SJCRH30 (cell line): ENCODE data around the gene PSMG1. TPM values are rescaled to one million over a fixed set of nuclear protein-coding genes. Genes with fewer than 3 reads are reported as not detected.

Experiments used
- DNase-seq, 2 experiments: peaks; one replicate each; pipeline ENCODE4 v3.0.0-alpha.2; 2015 to 2020
- H3K27ac ChIP-seq: fragments of 250-450 bp; sonication (Bioruptor Pico); 2 replicates; pipeline ENCODE4 v1.5.1; 2020; ENCODE audit warnings: mild to moderate bottlenecking, moderate library complexity
- H3K27me3 ChIP-seq: fragments of 250-450 bp; sonication (Bioruptor Pico); 2 replicates; pipeline ENCODE4 v1.5.1; 2020; ENCODE audit warnings: mild to moderate bottlenecking, moderate library complexity
- H3K36me3 ChIP-seq: fragments of 250-450 bp; sonication (Bioruptor Pico); 2 replicates; pipeline ENCODE4 v1.5.1; 2020; ENCODE audit warnings: mild to moderate bottlenecking, moderate library complexity
- H3K4me1 ChIP-seq: fragments of 250-450 bp; sonication (Bioruptor Pico); 2 replicates; pipeline ENCODE4 v1.5.1; 2020; ENCODE audit warnings: mild to moderate bottlenecking, moderate library complexity
- H3K4me3 ChIP-seq: fragments of 250-450 bp; sonication (Bioruptor Pico); 2 replicates; pipeline ENCODE4 v1.5.1; 2020; ENCODE audit warnings: mild to moderate bottlenecking, moderate library complexity
- H3K9me3 ChIP-seq: fragments of 250-450 bp; sonication (Bioruptor Pico); replicated peaks from 2 replicates; pipeline ENCODE4 v1.5.1; 2020; ENCODE audit warnings: mild to moderate bottlenecking, moderate library complexity
- total RNA-seq: library from RNA; depleted of rRNA; stranded (reverse); fragments of >200 nt; shearing (Covaris generic); gene quantifications from 2 replicates; pipeline ENCODE4 v1.2.3, GENCODE V29; 2014; rRNA removed

Gene PSMG1
- total RNA-seq, 1 experiment from 2014 or later, result 134 TPM

- no peaks in the 10 kb centered on the region for H3K4me1 ChIP-seq
- H3K27ac ChIP-seq, result no peak overlapping the region
- DNase-seq, result no peak
- no peaks in the 10 kb centered on the region; the same call in 1 of the 2 replicates for H3K9me3 ChIP-seq
- no peak overlapping the region for H3K4me3 ChIP-seq
- no peaks in the 10 kb centered on the region for H3K36me3 ChIP-seq
- peaks cover 4% of the 10 kb centered on the region; the same call in 1 of the 2 replicates for H3K27me3 ChIP-seq
Observed at GRCh38 chr21:39132248-39132647, 51.0 kb downstream of the PSMG1 start.

- no peaks in the 10 kb centered on the region; the same call in 1 of the 2 replicates for H3K9me3 ChIP-seq
- no peaks in the 10 kb centered on the region for H3K4me1 ChIP-seq
- H3K4me3 ChIP-seq, result no peak overlapping the region
- H3K27ac ChIP-seq, result no peak overlapping the region
- H3K36me3 ChIP-seq, result no peaks in the 10 kb centered on the region
- peaks cover 4% of the 10 kb centered on the region; the same call in 1 of the 2 replicates for H3K27me3 ChIP-seq
- DNase-seq, result no peak
Observed at GRCh38 chr21:39131791-39132190, 51.5 kb downstream of the PSMG1 start.

GRCh38 chr21:39127506-39127905 lies 55.7 kb downstream of the PSMG1 start:
- DNase-seq, result no peak
- Histone ChIP-seq H3K27ac (no peak overlapping the region), H3K27me3 (peaks cover 4% of the 10 kb centered on the region; the same call in 1 of the 2 replicates), H3K4me1 (no peaks in the 10 kb centered on the region), H3K4me3 (no peak overlapping the region), H3K36me3 (no peaks in the 10 kb centered on the region), H3K9me3 (no peaks in the 10 kb centered on the region)

- no peak overlapping the region for H3K4me3 ChIP-seq
- peaks cover 4% of the 10 kb centered on the region; the same call in 1 of the 2 replicates for H3K27me3 ChIP-seq
- H3K27ac ChIP-seq, result no peak overlapping the region
- no peaks in the 10 kb centered on the region for H3K4me1 ChIP-seq
- H3K36me3 ChIP-seq, result no peaks in the 10 kb centered on the region
- no peaks in the 10 kb centered on the region for H3K9me3 ChIP-seq
- DNase-seq, result no peak
Observed at GRCh38 chr21:39126486-39126806, 56.8 kb downstream of the PSMG1 start.

GRCh38 chr21:39125752-39126485 lies 57.3 kb downstream of the PSMG1 start:
- Histone ChIP-seq H3K9me3 (no peaks in the 10 kb centered on the region), H3K27me3 (peaks cover 3% of the 10 kb centered on the region; the same call in 1 of the 2 replicates), H3K27ac (no peak overlapping the region), H3K4me3 (no peak overlapping the region), H3K4me1 (no peaks in the 10 kb centered on the region), H3K36me3 (no peaks in the 10 kb centered on the region)
- peak; percentile 25 to 62 for DNase-seq

Other genes with a start within 250 kb of the PSMG1 start
- 45.5 and 49.8 TPM in 2 replicates for gene BRWD1, start 130.2 kb upstream of the PSMG1 start, total RNA-seq
- 448 and 469 TPM in 2 replicates for gene HMGN1, start 165.6 kb upstream of the PSMG1 start, total RNA-seq